ENCODE measurements around the gene HHIPL1.

- TF ChIP-seq, protein P1, sequence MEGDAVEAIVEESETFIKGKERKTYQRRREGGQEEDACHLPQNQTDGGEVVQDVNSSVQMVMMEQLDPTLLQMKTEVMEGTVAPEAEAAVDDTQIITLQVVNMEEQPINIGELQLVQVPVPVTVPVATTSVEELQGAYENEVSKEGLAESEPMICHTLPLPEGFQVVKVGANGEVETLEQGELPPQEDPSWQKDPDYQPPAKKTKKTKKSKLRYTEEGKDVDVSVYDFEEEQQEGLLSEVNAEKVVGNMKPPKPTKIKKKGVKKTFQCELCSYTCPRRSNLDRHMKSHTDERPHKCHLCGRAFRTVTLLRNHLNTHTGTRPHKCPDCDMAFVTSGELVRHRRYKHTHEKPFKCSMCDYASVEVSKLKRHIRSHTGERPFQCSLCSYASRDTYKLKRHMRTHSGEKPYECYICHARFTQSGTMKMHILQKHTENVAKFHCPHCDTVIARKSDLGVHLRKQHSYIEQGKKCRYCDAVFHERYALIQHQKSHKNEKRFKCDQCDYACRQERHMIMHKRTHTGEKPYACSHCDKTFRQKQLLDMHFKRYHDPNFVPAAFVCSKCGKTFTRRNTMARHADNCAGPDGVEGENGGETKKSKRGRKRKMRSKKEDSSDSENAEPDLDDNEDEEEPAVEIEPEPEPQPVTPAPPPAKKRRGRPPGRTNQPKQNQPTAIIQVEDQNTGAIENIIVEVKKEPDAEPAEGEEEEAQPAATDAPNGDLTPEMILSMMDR (IDR thresholded peaks at IDR 0.05; ENCODE audit: poor library complexity) = no peak
- TF ChIP-seq EZH2 (IDR thresholded peaks at IDR 0.05; ENCODE audit: borderline replicate concordance) = no peak
Observed at GRCh38 chr14:99612738-99613330, 32.1 kb upstream of the HHIPL1 start.
